Measurements from ENCODE around the gene BRD2.
A peak's percentile ranks its signal among the peaks of the same experiment; 100 is the strongest.

The BRD2 gene

DNA sequence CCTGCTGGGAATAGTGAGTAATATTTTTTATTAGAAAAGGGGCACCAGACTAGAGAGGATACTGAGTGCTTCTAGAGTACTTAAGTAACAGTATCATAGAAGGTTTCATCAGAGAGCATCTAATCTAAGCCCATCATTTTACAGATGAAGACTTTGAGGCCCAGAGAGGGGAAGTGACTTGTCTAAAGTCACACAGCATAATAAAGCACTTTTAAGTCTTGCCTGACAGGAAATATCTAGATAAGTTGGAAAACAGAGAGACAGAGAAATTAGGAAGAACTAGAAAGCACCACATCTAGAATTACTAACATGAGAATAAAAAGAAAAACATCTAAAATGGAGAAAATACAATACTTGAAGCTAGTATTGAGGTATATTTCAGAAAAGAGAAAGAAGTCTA, 21.5 kb upstream of the BRD2 start:
- H3K27ac ChIP-seq (replicated peaks): no peak overlapping the region
- no peak for DNase-seq (ENCODE audit: low read depth in 1 of 2, low spot score in 1 of 2)
- no peaks in the 10 kb centered on the region for H3K27me3 ChIP-seq (ENCODE audit: insufficient read depth, poor library complexity, severe bottlenecking)
- TF ChIP-seq, protein P1, sequence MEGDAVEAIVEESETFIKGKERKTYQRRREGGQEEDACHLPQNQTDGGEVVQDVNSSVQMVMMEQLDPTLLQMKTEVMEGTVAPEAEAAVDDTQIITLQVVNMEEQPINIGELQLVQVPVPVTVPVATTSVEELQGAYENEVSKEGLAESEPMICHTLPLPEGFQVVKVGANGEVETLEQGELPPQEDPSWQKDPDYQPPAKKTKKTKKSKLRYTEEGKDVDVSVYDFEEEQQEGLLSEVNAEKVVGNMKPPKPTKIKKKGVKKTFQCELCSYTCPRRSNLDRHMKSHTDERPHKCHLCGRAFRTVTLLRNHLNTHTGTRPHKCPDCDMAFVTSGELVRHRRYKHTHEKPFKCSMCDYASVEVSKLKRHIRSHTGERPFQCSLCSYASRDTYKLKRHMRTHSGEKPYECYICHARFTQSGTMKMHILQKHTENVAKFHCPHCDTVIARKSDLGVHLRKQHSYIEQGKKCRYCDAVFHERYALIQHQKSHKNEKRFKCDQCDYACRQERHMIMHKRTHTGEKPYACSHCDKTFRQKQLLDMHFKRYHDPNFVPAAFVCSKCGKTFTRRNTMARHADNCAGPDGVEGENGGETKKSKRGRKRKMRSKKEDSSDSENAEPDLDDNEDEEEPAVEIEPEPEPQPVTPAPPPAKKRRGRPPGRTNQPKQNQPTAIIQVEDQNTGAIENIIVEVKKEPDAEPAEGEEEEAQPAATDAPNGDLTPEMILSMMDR (IDR thresholded peaks at IDR 0.05; ENCODE audit: insufficient read depth, low read length): no peak
- no peak for TF ChIP-seq SPI1 (IDR thresholded peaks at IDR 0.05; ENCODE audit: borderline replicate concordance, low read depth)
- no peak overlapping the region for H3K4me3 ChIP-seq (replicated peaks; ENCODE audit: insufficient read depth, low read length)

DNA sequence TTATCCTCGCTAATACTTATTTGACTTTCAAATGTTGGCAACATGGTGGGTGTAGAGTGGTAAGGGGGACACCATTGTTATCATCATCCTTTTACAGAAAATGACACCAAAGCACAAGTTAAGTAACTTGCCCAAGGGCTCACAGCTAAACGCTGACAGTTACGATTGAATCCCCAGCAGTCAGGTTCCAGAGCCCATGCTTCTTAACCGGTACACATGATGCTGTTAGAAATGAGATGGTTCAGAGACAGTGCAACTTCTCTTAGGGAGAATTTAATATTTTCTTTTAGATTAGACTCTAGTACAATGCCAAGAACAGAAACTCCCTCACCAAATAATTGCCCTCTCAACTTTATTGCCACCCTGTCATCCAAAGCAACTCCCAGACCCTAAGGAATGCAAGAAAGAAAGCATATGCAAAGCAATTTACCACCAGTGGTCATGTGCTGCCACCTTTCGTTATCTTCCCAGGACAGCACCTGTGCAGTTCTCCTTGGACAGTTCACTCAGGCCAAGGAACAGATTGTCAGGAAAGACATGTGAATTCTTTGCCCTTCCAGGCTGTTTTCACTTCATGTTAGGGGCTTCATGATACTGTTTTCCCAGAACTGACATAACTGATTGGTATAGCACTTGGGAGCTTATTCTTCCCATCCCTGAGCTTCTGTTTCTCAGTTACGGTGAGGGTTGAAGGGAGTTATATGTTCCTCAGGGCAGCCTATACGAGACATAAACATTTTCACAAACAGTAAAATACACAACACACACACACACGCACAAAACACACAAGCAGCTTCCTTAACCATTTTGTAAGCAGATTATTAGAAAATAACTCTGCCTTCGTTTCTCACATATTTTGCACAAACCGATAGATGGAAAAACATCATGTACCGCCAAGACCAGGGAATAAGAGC, 20.6 kb upstream of the BRD2 start:
- H3K27me3 ChIP-seq (ENCODE audit: insufficient read depth, poor library complexity, severe bottlenecking): no peaks in the 10 kb centered on the region
- TF ChIP-seq, protein P1 (IDR thresholded peaks at IDR 0.05; ENCODE audit: insufficient read depth, low read length): peak; percentile 82
- TF ChIP-seq, protein P2, sequence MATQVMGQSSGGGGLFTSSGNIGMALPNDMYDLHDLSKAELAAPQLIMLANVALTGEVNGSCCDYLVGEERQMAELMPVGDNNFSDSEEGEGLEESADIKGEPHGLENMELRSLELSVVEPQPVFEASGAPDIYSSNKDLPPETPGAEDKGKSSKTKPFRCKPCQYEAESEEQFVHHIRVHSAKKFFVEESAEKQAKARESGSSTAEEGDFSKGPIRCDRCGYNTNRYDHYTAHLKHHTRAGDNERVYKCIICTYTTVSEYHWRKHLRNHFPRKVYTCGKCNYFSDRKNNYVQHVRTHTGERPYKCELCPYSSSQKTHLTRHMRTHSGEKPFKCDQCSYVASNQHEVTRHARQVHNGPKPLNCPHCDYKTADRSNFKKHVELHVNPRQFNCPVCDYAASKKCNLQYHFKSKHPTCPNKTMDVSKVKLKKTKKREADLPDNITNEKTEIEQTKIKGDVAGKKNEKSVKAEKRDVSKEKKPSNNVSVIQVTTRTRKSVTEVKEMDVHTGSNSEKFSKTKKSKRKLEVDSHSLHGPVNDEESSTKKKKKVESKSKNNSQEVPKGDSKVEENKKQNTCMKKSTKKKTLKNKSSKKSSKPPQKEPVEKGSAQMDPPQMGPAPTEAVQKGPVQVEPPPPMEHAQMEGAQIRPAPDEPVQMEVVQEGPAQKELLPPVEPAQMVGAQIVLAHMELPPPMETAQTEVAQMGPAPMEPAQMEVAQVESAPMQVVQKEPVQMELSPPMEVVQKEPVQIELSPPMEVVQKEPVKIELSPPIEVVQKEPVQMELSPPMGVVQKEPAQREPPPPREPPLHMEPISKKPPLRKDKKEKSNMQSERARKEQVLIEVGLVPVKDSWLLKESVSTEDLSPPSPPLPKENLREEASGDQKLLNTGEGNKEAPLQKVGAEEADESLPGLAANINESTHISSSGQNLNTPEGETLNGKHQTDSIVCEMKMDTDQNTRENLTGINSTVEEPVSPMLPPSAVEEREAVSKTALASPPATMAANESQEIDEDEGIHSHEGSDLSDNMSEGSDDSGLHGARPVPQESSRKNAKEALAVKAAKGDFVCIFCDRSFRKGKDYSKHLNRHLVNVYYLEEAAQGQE (IDR thresholded peaks at IDR 0.05; ENCODE audit: insufficient replicate concordance, low read depth): no peak
- TF ChIP-seq SPI1 (IDR thresholded peaks at IDR 0.05; ENCODE audit: borderline replicate concordance, low read depth): no peak
- H3K4me3 ChIP-seq (replicated peaks; ENCODE audit: insufficient read depth, low read length): no peak overlapping the region
- H3K27ac ChIP-seq (replicated peaks): no peak overlapping the region
- peak in 1 of 2 experiments; percentile 72 for DNase-seq (ENCODE audit: low read depth in 1 of 2, low spot score in 1 of 2)

DNA sequence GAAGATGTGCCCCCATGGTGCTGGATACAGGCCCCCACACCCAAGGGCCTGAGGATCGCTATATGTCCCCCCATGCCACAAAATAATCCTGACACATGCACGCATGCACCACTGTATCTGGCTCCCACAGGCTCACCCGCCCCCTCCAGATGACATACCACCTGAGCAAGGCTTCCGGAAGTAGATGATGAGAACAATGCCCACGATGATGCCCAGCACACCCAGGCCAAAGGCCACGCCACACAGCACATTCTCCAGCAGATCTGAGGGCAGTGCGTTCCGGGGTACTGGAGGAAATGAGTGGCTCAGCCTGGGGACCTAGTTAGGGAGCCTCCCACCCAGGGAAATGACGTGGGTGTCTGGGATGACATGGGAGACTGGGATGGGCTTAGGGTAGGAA, 19.3 kb upstream of the BRD2 start:
- no peak overlapping the region for H3K4me3 ChIP-seq (replicated peaks; ENCODE audit: insufficient read depth, low read length)
- no peak overlapping the region for H3K27ac ChIP-seq (replicated peaks)
- TF ChIP-seq POLR2AphosphoS5 (IDR thresholded peaks at IDR 0.05; ENCODE audit: low read depth) (no peak), GABPA (IDR thresholded peaks at IDR 0.05; ENCODE audit: low read depth) (no peak), SPI1 (IDR thresholded peaks at IDR 0.05; ENCODE audit: borderline replicate concordance, low read depth) (no peak)
- TF ChIP-seq, protein P1 (IDR thresholded peaks at IDR 0.05; ENCODE audit: insufficient read depth, low read length): no peak
- TF ChIP-seq, protein P2 (IDR thresholded peaks at IDR 0.05; ENCODE audit: insufficient replicate concordance, low read depth): no peak
- no peaks in the 10 kb centered on the region for H3K27me3 ChIP-seq (ENCODE audit: insufficient read depth, poor library complexity, severe bottlenecking)
- DNase-seq (ENCODE audit: low read depth in 1 of 2, low spot score in 1 of 2): no peak

All from HL-60 (cell line).